Endothelial cell (in vitro differentiated cells): ENCODE measurements around the gene TUBA1A. TPM values are rescaled to one million over a fixed set of nuclear protein-coding genes. Genes with fewer than 3 reads are reported as not detected.
"Not testable (repeated sequence)": the region's sequence is repeated elsewhere in the genome, so short reads cannot be mapped to it uniquely, and the experiment has no call there.

Experiments used
- DNase-seq: peaks from one replicate; pipeline ENCODE4 v3.0.0; 2021; ENCODE audit warnings: low spot score
- H3K27ac Mint-ChIP-seq: one replicate; pipeline ENCODE4 v1.8.0; 2021; ENCODE audit warnings: mixed read lengths, inconsistent platforms; ENCODE audit not compliant: unreplicated experiment
- H3K27me3 Mint-ChIP-seq: one replicate; pipeline ENCODE4 v1.8.0; 2021; ENCODE audit warnings: mild to moderate bottlenecking, moderate library complexity, mixed read lengths, inconsistent platforms; ENCODE audit not compliant: unreplicated experiment
- H3K36me3 Mint-ChIP-seq: one replicate; pipeline ENCODE4 v1.8.0; 2021; ENCODE audit warnings: mild to moderate bottlenecking, low read depth, mixed read lengths, inconsistent platforms; ENCODE audit not compliant: unreplicated experiment
- H3K4me1 Mint-ChIP-seq: one replicate; pipeline ENCODE4 v1.8.0; 2021; ENCODE audit warnings: mild to moderate bottlenecking, mixed read lengths, inconsistent platforms; ENCODE audit not compliant: unreplicated experiment
- H3K4me3 Mint-ChIP-seq: one replicate; pipeline ENCODE4 v1.8.0; 2021; ENCODE audit warnings: mild to moderate bottlenecking, mixed read lengths, inconsistent platforms; ENCODE audit not compliant: unreplicated experiment
- H3K9me3 Mint-ChIP-seq: one replicate; pipeline ENCODE4 v1.8.0; 2021; ENCODE audit warnings: mixed read lengths, inconsistent platforms; ENCODE audit not compliant: unreplicated experiment
- CTCF ChIP-seq: fragments of 200-600 bp; sonication (generic); IDR thresholded peaks from one replicate; pipeline ENCODE4 v1.5.0; 2021; ENCODE audit warnings: antibody characterized with exemption; ENCODE audit not compliant: unreplicated experiment
- total RNA-seq: library from RNA; stranded (reverse); fragmentation: NEBNext Ultra II Directional; extraction: Animal tissue kit (Norgen Biotek cat#: 25700); gene quantifications from one replicate; pipeline ENCODE4 v1.2.1, GENCODE V29; 2021; ENCODE audit not compliant: unreplicated experiment

TUBA1A gene
- total RNA-seq, 1 donor from 2014 or later, result 924 TPM

- peaks cover 6% of the 10 kb centered on the region for H3K4me1 Mint-ChIP-seq
- TF ChIP-seq CTCF, result no peak
- no peak overlapping the region for H3K27ac Mint-ChIP-seq
- H3K36me3 Mint-ChIP-seq, result no peaks in the 10 kb centered on the region
- H3K4me3 Mint-ChIP-seq, result no peak overlapping the region
- peaks cover 4% of the 10 kb centered on the region for H3K27me3 Mint-ChIP-seq
- no peaks in the 10 kb centered on the region for H3K9me3 Mint-ChIP-seq
- DNase-seq, result no peak
These were observed 23.7 kb upstream of the TUBA1A start for GRCh38 chr12:49212572-49212971.

- not testable (repeated sequence) for H3K4me1 Mint-ChIP-seq, H3K27ac Mint-ChIP-seq, DNase-seq, H3K36me3 Mint-ChIP-seq, H3K27me3 Mint-ChIP-seq, H3K4me3 Mint-ChIP-seq, H3K9me3 Mint-ChIP-seq
These were observed 21.8 kb upstream of the TUBA1A start for GRCh38 chr12:49210703-49211102.

DNA sequence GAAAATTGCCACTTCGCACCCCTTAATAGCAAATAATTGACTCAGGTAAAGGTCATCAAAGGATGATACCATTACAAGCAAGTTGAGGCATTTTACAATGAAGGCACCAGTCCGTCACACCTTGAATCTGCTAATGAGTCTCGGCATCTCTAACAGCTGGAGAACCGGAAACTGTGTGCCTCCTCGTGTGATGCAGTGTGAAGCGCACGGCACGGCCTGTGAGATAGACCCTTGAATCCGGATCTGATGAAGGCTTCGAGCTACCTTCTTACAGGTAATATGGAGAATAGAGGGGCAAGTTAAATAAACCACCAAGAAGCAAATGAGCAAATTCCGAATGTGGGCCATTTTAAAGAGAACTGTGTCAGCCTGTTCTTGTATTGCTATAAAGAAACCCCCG lies 19.8 kb upstream of the TUBA1A start:
- Mint-ChIP-seq H3K27ac (no peak overlapping the region), H3K36me3 (no peaks in the 10 kb centered on the region), H3K4me3 (no peak overlapping the region), H3K27me3 (peaks cover 2% of the 10 kb centered on the region), H3K9me3 (no peaks in the 10 kb centered on the region), H3K4me1 (no peaks in the 10 kb centered on the region)
- no peak for DNase-seq
- no peak for TF ChIP-seq CTCF

GRCh38 chr12:49208146-49208545 lies 19.3 kb upstream of the TUBA1A start:
- no peaks in the 10 kb centered on the region for H3K4me1 Mint-ChIP-seq
- H3K27ac Mint-ChIP-seq, result no peak overlapping the region
- no peaks in the 10 kb centered on the region for H3K36me3 Mint-ChIP-seq
- no peaks in the 10 kb centered on the region for H3K9me3 Mint-ChIP-seq
- H3K4me3 Mint-ChIP-seq, result no peak overlapping the region
- no peak for TF ChIP-seq CTCF
- DNase-seq, result no peak
- H3K27me3 Mint-ChIP-seq, result peaks cover 2% of the 10 kb centered on the region

- Mint-ChIP-seq H3K36me3 (no peaks in the 10 kb centered on the region), H3K4me3 (no peak overlapping the region), H3K27ac (no peak overlapping the region)
These were observed 17.5 kb upstream of the TUBA1A start for GRCh38 chr12:49206389-49206788.

More at GRCh38 chr12:49206389-49206788, 17.5 kb upstream of the TUBA1A start:
- TF ChIP-seq CTCF, result no peak
- peaks cover 7% of the 10 kb centered on the region for H3K4me1 Mint-ChIP-seq
- H3K27me3 Mint-ChIP-seq, result no peaks in the 10 kb centered on the region
- DNase-seq, result no peak
- H3K9me3 Mint-ChIP-seq, result no peaks in the 10 kb centered on the region
